ENCODE measurements around the gene NOL9. TPM values are rescaled to one million over a fixed set of nuclear protein-coding genes. Genes with fewer than 3 reads are reported as not detected.

Gene NOL9
- total and polyA plus RNA-seq, 9 of the 15 experiments (the other 6 are each of a cell fraction or from before 2014, with no cell fraction given), result 5.6 to 76.5 (median 47.3) TPM

DNA sequence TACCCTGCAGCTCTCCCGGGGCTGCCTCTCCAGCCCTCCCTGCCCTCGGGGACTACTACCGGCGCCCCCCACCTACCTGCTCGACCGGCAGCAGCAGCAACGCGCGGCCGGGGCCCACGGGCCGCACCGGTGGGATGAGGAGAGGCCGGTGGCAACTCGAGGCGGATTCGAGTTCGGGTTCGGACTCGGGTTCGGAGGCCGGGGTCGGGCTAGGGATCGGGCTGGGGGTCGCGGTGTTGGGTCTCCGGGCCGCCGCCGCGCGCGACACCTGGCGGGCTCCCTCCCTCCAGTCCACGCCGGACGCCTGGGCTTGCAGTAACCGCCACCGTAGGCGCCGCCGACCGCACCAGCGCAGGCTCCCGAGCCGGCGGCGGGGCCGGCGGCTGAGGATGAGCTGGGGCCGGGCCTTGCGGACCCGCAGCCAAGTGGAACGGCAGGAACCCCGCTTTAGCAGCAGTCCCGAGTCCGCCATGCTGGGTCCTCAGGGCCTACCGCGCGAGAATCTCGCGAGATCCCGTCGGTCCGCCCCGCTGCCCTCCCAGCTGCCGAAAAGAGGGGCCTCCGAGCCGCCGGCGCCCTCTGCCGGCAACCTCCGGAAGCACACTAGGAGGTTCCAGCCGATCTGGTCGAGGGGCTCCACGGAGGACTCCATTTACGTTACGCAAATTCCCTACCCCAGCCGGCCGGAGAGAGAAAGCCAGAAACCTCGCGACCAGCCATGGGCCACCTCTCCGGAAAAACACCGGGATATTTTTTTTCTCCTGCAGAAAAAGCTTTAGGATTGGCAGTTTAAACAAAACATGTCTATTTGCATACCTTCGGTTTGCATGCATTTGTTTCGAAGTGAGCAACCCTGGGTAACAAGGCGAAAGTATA is at the start of gene NOL9 (continued):
- TF ChIP-seq, protein P1, sequence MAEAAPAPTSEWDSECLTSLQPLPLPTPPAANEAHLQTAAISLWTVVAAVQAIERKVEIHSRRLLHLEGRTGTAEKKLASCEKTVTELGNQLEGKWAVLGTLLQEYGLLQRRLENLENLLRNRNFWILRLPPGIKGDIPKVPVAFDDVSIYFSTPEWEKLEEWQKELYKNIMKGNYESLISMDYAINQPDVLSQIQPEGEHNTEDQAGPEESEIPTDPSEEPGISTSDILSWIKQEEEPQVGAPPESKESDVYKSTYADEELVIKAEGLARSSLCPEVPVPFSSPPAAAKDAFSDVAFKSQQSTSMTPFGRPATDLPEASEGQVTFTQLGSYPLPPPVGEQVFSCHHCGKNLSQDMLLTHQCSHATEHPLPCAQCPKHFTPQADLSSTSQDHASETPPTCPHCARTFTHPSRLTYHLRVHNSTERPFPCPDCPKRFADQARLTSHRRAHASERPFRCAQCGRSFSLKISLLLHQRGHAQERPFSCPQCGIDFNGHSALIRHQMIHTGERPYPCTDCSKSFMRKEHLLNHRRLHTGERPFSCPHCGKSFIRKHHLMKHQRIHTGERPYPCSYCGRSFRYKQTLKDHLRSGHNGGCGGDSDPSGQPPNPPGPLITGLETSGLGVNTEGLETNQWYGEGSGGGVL (CRISPR knock-in tag; IDR thresholded peaks at IDR 0.05), result no peak
- TF ChIP-seq NBN (IDR thresholded peaks at IDR 0.05; ENCODE audit: low read depth), result no peak
- peak; percentile 19; the same call in 1 of the 2 replicates for TF ChIP-seq ZBTB1 (CRISPR knock-in tag; IDR thresholded peaks at IDR 0.05; ENCODE audit: borderline replicate concordance, low read depth)
- peak; percentile 74 for TF ChIP-seq DIDO1 (tag; IDR thresholded peaks at IDR 0.05; ENCODE audit: low read depth)
- TF ChIP-seq, protein P2, sequence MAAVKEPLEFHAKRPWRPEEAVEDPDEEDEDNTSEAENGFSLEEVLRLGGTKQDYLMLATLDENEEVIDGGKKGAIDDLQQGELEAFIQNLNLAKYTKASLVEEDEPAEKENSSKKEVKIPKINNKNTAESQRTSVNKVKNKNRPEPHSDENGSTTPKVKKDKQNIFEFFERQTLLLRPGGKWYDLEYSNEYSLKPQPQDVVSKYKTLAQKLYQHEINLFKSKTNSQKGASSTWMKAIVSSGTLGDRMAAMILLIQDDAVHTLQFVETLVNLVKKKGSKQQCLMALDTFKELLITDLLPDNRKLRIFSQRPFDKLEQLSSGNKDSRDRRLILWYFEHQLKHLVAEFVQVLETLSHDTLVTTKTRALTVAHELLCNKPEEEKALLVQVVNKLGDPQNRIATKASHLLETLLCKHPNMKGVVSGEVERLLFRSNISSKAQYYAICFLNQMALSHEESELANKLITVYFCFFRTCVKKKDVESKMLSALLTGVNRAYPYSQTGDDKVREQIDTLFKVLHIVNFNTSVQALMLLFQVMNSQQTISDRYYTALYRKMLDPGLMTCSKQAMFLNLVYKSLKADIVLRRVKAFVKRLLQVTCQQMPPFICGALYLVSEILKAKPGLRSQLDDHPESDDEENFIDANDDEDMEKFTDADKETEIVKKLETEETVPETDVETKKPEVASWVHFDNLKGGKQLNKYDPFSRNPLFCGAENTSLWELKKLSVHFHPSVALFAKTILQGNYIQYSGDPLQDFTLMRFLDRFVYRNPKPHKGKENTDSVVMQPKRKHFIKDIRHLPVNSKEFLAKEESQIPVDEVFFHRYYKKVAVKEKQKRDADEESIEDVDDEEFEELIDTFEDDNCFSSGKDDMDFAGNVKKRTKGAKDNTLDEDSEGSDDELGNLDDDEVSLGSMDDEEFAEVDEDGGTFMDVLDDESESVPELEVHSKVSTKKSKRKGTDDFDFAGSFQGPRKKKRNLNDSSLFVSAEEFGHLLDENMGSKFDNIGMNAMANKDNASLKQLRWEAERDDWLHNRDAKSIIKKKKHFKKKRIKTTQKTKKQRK (IDR thresholded peaks at IDR 0.05; ENCODE audit: borderline replicate concordance, low read depth, low read length), result no peak
- TF ChIP-seq, protein P3, sequence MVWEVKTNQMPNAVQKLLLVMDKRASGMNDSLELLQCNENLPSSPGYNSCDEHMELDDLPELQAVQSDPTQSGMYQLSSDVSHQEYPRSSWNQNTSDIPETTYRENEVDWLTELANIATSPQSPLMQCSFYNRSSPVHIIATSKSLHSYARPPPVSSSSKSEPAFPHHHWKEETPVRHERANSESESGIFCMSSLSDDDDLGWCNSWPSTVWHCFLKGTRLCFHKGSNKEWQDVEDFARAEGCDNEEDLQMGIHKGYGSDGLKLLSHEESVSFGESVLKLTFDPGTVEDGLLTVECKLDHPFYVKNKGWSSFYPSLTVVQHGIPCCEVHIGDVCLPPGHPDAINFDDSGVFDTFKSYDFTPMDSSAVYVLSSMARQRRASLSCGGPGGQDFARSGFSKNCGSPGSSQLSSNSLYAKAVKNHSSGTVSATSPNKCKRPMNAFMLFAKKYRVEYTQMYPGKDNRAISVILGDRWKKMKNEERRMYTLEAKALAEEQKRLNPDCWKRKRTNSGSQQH (CRISPR knock-in tag; IDR thresholded peaks at IDR 0.05), result no peak
- TF ChIP-seq MTF1 (CRISPR knock-in tag; IDR thresholded peaks at IDR 0.05; ENCODE audit: borderline replicate concordance), result no peak
- TF ChIP-seq, protein P4, sequence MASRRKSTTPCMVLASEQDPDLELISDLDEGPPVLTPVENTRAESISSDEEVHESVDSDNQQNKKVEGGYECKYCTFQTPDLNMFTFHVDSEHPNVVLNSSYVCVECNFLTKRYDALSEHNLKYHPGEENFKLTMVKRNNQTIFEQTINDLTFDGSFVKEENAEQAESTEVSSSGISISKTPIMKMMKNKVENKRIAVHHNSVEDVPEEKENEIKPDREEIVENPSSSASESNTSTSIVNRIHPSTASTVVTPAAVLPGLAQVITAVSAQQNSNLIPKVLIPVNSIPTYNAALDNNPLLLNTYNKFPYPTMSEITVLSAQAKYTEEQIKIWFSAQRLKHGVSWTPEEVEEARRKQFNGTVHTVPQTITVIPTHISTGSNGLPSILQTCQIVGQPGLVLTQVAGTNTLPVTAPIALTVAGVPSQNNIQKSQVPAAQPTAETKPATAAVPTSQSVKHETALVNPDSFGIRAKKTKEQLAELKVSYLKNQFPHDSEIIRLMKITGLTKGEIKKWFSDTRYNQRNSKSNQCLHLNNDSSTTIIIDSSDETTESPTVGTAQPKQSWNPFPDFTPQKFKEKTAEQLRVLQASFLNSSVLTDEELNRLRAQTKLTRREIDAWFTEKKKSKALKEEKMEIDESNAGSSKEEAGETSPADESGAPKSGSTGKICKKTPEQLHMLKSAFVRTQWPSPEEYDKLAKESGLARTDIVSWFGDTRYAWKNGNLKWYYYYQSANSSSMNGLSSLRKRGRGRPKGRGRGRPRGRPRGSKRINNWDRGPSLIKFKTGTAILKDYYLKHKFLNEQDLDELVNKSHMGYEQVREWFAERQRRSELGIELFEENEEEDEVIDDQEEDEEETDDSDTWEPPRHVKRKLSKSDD (conservative IDR thresholded peaks at IDR 0.05; ENCODE audit: low read length), result peak; percentile 99
- TF ChIP-seq HOXB6 (CRISPR knock-in tag; IDR thresholded peaks at IDR 0.05; ENCODE audit: borderline replicate concordance), result no peak
- TF ChIP-seq ZNF140 (CRISPR knock-in tag; IDR thresholded peaks at IDR 0.05), result no peak
- peak; percentile 72 for TF ChIP-seq HMGN3 (IDR thresholded peaks at IDR 0.05; ENCODE audit: borderline replicate concordance, extremely low read depth, insufficient read length, low read depth, low read length)
- no peak for TF ChIP-seq KAT8 (IDR thresholded peaks at IDR 0.05; ENCODE audit: low read depth)
